ENCODE results near the gene RNF123.
A peak's percentile ranks its signal among the peaks of the same experiment; 100 is the strongest.
"Not testable (repeated sequence)": the region's sequence is repeated elsewhere in the genome, so short reads cannot be mapped to it uniquely, and the experiment has no call there.

Gene RNF123

GRCh38 chr3:49681232-49681522 lies 8.2 kb upstream of the RNF123 start:
- DNase-seq (ENCODE audit: low spot score) = no peak

GRCh38 chr3:49681543-49681942 lies 7.8 kb upstream of the RNF123 start:
- DNase-seq (ENCODE audit: low spot score) = no peak

GRCh38 chr3:49683162-49683561 lies 6.2 kb upstream of the RNF123 start:
- DNase-seq (ENCODE audit: low spot score) = peak; percentile 39

- DNase-seq (ENCODE audit: low spot score) = not testable (repeated sequence)
Measured at GRCh38 chr3:49684453-49684852, 4.9 kb upstream of the RNF123 start.

- DNase-seq (ENCODE audit: low spot score) = not testable (repeated sequence)
Measured at GRCh38 chr3:49685103-49685502, 4.3 kb upstream of the RNF123 start.

GRCh38 chr3:49685846-49686245 lies 3.5 kb upstream of the RNF123 start:
- not testable (repeated sequence) for DNase-seq (ENCODE audit: low spot score)

GRCh38 chr3:49686346-49686745 lies 3.0 kb upstream of the RNF123 start:
- DNase-seq (ENCODE audit: low spot score) = not testable (repeated sequence)

- not testable (repeated sequence) for DNase-seq (ENCODE audit: low spot score)
Measured at GRCh38 chr3:49686769-49687423, 2.5 kb upstream of the RNF123 start.

GRCh38 chr3:49687424-49687795 lies 1.9 kb upstream of the RNF123 start:
- DNase-seq (ENCODE audit: low spot score) = not testable (repeated sequence)

- not testable (repeated sequence) for DNase-seq (ENCODE audit: low spot score)
Measured at GRCh38 chr3:49688338-49689045, 865 bp upstream of the RNF123 start.

GRCh38 chr3:49689908-49690624 lies 709 bp downstream of the RNF123 start:
- not testable (repeated sequence) for DNase-seq (ENCODE audit: low spot score)

- not testable (repeated sequence) for DNase-seq (ENCODE audit: low spot score)
Measured at GRCh38 chr3:49690856-49691255, 1.5 kb downstream of the RNF123 start.

- not testable (repeated sequence) for DNase-seq (ENCODE audit: low spot score)
Measured at GRCh38 chr3:49691481-49691880, 2.1 kb downstream of the RNF123 start.

- DNase-seq (ENCODE audit: low spot score) = not testable (repeated sequence)
Measured at GRCh38 chr3:49694409-49695070, 5.2 kb downstream of the RNF123 start.

- not testable (repeated sequence) for DNase-seq (ENCODE audit: low spot score)
Measured at GRCh38 chr3:49695350-49696015, 6.1 kb downstream of the RNF123 start.

- DNase-seq (ENCODE audit: low spot score) = no peak
Measured at GRCh38 chr3:49699281-49699979, 10.1 kb downstream of the RNF123 start.

- no peak for DNase-seq (ENCODE audit: low spot score)
Measured at GRCh38 chr3:49700014-49700413, 10.7 kb downstream of the RNF123 start.

- no peak for DNase-seq (ENCODE audit: low spot score)
Measured at GRCh38 chr3:49700453-49701128, 11.2 kb downstream of the RNF123 start.

- no peak for DNase-seq (ENCODE audit: low spot score)
Measured at GRCh38 chr3:49701388-49702077, 12.2 kb downstream of the RNF123 start.

- no peak for DNase-seq (ENCODE audit: low spot score)
Measured at GRCh38 chr3:49702672-49703071, 13.3 kb downstream of the RNF123 start.
